Endodermal cell (in vitro differentiated cells): ENCODE measurements around the gene SMAD7. TPM values are rescaled to one million over a fixed set of nuclear protein-coding genes. Genes with fewer than 3 reads are reported as not detected.

Experiments used
- DNase-seq: peaks from one replicate; pipeline ENCODE4 v3.0.0-alpha.2; 2017
- H3K27ac ChIP-seq: 2 replicates; pipeline ENCODE4 v1.5.1; 2013; ENCODE audit warnings: mild to moderate bottlenecking, low read depth, low read length, moderate library complexity
- H3K27me3 ChIP-seq: 2 replicates; pipeline ENCODE4 v1.6.1; 2013; ENCODE audit warnings: mild to moderate bottlenecking, low read length, moderate library complexity; ENCODE audit not compliant: insufficient read depth, control insufficient read depth, poor library complexity, severe bottlenecking
- H3K36me3 ChIP-seq: 2 replicates; pipeline ENCODE4 v1.7.0; 2013; ENCODE audit warnings: mild to moderate bottlenecking, low read length, moderate library complexity; ENCODE audit not compliant: control insufficient read depth, insufficient read depth
- H3K4me1 ChIP-seq: one replicate; pipeline ENCODE4 v1.7.0; 2013; ENCODE audit warnings: low read length; ENCODE audit not compliant: control insufficient read depth, insufficient read depth
- H3K4me3 ChIP-seq: 2 replicates; pipeline ENCODE4 v1.5.1; 2013; ENCODE audit warnings: mild to moderate bottlenecking, low read length, moderate library complexity
- H3K9ac ChIP-seq: 2 replicates; pipeline ENCODE4 v1.6.1; 2013; ENCODE audit warnings: mild to moderate bottlenecking, low read length, moderate library complexity; ENCODE audit not compliant: poor library complexity, severe bottlenecking; ENCODE audit errors: extremely low read depth
- H3K9me3 ChIP-seq: 2 replicates; pipeline ENCODE4 v1.6.1; 2013; ENCODE audit warnings: mild to moderate bottlenecking, low read length, moderate library complexity; ENCODE audit not compliant: control insufficient read depth
- H3K27ac Mint-ChIP-seq: 2 replicates; pipeline ENCODE4 v1.8.0; 2020; ENCODE audit warnings: mixed read lengths
- H3K27me3 Mint-ChIP-seq: 2 replicates; pipeline ENCODE4 v1.8.0; 2021; ENCODE audit warnings: mild to moderate bottlenecking, mixed read lengths; ENCODE audit not compliant: insufficient read depth
- H3K36me3 Mint-ChIP-seq: 2 replicates; pipeline ENCODE4 v1.8.0; 2020; ENCODE audit warnings: low read depth, mixed read lengths
- H3K4me1 Mint-ChIP-seq: 2 replicates; pipeline ENCODE4 v1.8.0; 2020; ENCODE audit warnings: mixed read lengths
- H3K4me3 Mint-ChIP-seq: 2 replicates; pipeline ENCODE4 v1.8.0; 2020; ENCODE audit warnings: mild to moderate bottlenecking, moderate library complexity, mixed read lengths
- H3K9me3 Mint-ChIP-seq: 2 replicates; pipeline ENCODE4 v1.8.0; 2020; ENCODE audit warnings: mild to moderate bottlenecking, mixed read lengths
- WGBS, 2 experiments: methylation state at CpG; one replicate each; pipeline versions ENCODE4 v1.1.5 to v1.1.7; 2013; ENCODE audit warnings: missing lambda C conversion rate in 2 of 2, mixed read lengths in 1 of 2; ENCODE audit not compliant: insufficient coverage in 1 of 2, insufficient read length in 1 of 2; 5-methylcytosine and 5-hydroxymethylcytosine counted together
- total RNA-seq, 2 donors: library from RNA; stranded (reverse); fragmentation: NEBNext Ultra II Directional in 1 of 2; extraction: Animal tissue kit (Norgen Biotek cat#: 25700) in 1 of 2; gene quantifications; 2 replicates in 1 of 2; 3 replicates in 1 of 2; pipeline ENCODE4 v1.2.1, GENCODE V29; 2021
- TF ChIP-seq, protein P1 (sequence below): fragments of 200-600 bp; sonication (generic); conservative IDR thresholded peaks from 2 replicates; pipeline ENCODE4 v1.5.0; 2021; ENCODE audit warnings: antibody characterized with exemption, mild to moderate bottlenecking

The SMAD7 gene
- total RNA-seq, 2 donors from 2014 or later = 52.4 to 67.4 TPM

- Histone ChIP-seq H3K27ac (peak overlapping the region; percentile 100), H3K27me3 (no peaks in the 10 kb centered on the region), H3K4me1 (peaks cover 10% of the 10 kb centered on the region), H3K4me3 (peak overlapping the region; percentile 96), H3K9me3 (no peaks in the 10 kb centered on the region), H3K36me3 (peaks cover 22% of the 10 kb centered on the region), H3K9ac (peak overlapping the region; percentile 98)
- 0% methylated on average over 28 to 66 of the region's 67 CpGs for WGBS, 2 experiments
- H3K9me3 Mint-ChIP-seq = no peaks in the 10 kb centered on the region
- peaks cover 37% of the 10 kb centered on the region for H3K4me1 Mint-ChIP-seq
- peaks cover 2% of the 10 kb centered on the region for H3K27me3 Mint-ChIP-seq
- H3K27ac Mint-ChIP-seq = peak overlapping the region; percentile 99
- peak; percentile 92 for DNase-seq
- peaks cover 24% of the 10 kb centered on the region for H3K36me3 Mint-ChIP-seq
- peak overlapping the region; percentile 99 for H3K4me3 Mint-ChIP-seq
- TF ChIP-seq, protein P1, sequence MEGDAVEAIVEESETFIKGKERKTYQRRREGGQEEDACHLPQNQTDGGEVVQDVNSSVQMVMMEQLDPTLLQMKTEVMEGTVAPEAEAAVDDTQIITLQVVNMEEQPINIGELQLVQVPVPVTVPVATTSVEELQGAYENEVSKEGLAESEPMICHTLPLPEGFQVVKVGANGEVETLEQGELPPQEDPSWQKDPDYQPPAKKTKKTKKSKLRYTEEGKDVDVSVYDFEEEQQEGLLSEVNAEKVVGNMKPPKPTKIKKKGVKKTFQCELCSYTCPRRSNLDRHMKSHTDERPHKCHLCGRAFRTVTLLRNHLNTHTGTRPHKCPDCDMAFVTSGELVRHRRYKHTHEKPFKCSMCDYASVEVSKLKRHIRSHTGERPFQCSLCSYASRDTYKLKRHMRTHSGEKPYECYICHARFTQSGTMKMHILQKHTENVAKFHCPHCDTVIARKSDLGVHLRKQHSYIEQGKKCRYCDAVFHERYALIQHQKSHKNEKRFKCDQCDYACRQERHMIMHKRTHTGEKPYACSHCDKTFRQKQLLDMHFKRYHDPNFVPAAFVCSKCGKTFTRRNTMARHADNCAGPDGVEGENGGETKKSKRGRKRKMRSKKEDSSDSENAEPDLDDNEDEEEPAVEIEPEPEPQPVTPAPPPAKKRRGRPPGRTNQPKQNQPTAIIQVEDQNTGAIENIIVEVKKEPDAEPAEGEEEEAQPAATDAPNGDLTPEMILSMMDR = peak; percentile 30
These were observed 1.7 kb upstream of the SMAD7 start for GRCh38 chr18:48952287-48953103.

- Histone ChIP-seq H3K36me3 (peaks cover 30% of the 10 kb centered on the region), H3K27me3 (no peaks in the 10 kb centered on the region), H3K4me1 (peaks cover 10% of the 10 kb centered on the region), H3K27ac (peak overlapping the region; percentile 100), H3K9me3 (no peaks in the 10 kb centered on the region), H3K4me3 (peak overlapping the region; percentile 96), H3K9ac (peak overlapping the region; percentile 98)
- peak overlapping the region; percentile 99 for H3K27ac Mint-ChIP-seq
- peaks cover 2% of the 10 kb centered on the region for H3K27me3 Mint-ChIP-seq
- DNase-seq = peak; percentile 95
- H3K9me3 Mint-ChIP-seq = no peaks in the 10 kb centered on the region
- TF ChIP-seq, protein P1 = peak; percentile 61
- WGBS, 2 experiments = 0 to 1% methylated on average over 17 to 84 of the region's 106 CpGs
- H3K4me3 Mint-ChIP-seq = peak overlapping the region; percentile 99
- H3K36me3 Mint-ChIP-seq = peaks cover 30% of the 10 kb centered on the region
- peaks cover 43% of the 10 kb centered on the region for H3K4me1 Mint-ChIP-seq
These were observed 902 bp upstream of the SMAD7 start for GRCh38 chr18:48951448-48952286.

DNA sequence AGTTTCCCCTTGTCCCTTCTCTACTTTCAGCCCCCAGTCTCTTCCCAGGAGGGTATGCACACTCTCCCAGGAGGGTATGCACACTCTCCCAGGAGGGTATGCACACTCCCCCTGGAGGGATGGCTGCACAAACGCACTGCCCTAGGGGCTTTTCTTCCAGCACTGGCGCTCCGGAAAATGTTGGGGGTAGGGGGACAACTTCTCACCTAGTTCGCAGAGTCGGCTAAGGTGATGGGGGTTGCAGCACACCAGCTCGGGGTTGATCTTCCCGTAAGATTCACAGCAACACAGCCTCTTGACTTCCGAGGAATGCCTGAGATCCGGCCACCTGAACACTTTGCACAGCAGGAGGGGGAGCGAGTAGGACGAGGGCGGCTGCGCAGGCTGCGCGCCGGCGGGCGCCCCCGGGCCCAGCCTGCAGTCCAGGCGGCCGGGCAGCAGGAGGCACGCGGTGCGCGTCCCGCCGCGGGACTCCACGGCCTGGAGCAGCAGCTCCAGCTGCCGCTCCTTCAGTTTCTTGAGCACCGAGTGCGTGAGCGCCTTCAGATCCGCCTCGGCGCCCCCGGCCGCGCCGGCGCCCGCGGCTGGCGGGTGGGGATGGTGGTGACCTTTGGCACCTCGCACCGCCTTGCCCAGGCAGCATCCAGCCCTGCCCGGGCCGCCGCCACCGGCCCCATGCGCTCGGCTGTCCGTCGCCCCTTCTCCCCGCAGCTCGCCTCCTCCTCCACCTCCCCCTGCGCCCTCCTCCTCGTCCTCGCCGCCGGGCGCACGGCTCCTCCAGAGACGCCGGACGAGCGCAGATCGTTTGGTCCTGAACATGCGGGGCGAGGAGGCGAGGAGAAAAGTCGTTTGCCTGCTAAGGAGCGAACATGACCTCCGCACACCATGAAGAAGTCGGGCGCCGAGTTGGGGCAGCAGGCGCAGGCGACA, 894 bp downstream of the SMAD7 start:
- Mint-ChIP-seq H3K4me3 (peak overlapping the region; percentile 99), H3K9me3 (no peaks in the 10 kb centered on the region), H3K4me1 (peaks cover 43% of the 10 kb centered on the region), H3K27ac (peak overlapping the region; percentile 92), H3K27me3 (peaks cover 2% of the 10 kb centered on the region), H3K36me3 (peaks cover 48% of the 10 kb centered on the region)
- H3K36me3 ChIP-seq = peaks cover 48% of the 10 kb centered on the region
- H3K4me3 ChIP-seq = peak overlapping the region; percentile 99
- H3K4me1 ChIP-seq = peaks cover 12% of the 10 kb centered on the region
- TF ChIP-seq, protein P1 = peak; percentile 23
- 0% methylated on average over 38 to 79 of the region's 79 CpGs for WGBS, 2 experiments
- no peaks in the 10 kb centered on the region for H3K9me3 ChIP-seq
- peak overlapping the region; percentile 64 for H3K27ac ChIP-seq
- no peaks in the 10 kb centered on the region for H3K27me3 ChIP-seq
- peak; percentile 84 for DNase-seq
- peak overlapping the region; percentile 82 for H3K9ac ChIP-seq
